Activated naive CD8-positive, alpha-beta T cell treated with anti-CD3 and anti-CD28 coated beads, Interleukin-2, amount 10 ng/mL, durations not matched to agents 7 days and 5 days (primary cell): ENCODE results near the gene BCAS3. TPM values are rescaled to one million over a fixed set of nuclear protein-coding genes. Genes with fewer than 3 reads are reported as not detected.

Experiments used
- ATAC-seq: fragments of 150-1000 bp; cut with Tn5 transposase; one replicate; pipeline ENCODE4 v1.10.0; 2021; ENCODE audit warnings: low read depth, moderate library complexity
- POLR2A ChIA-PET: fragments of 350-600 bp; sonication (Branson Sonifier 250); formaldehyde crosslinking; loops from one replicate; lab custom pipeline; 2021; ENCODE audit warnings: antibody characterized with exemption; lab: Charles Lee
- DNase-seq: peaks from one replicate; pipeline ENCODE4 v3.0.0; 2021
- H3K27ac Mint-ChIP-seq: one replicate; pipeline ENCODE4 v1.8.0; 2022; ENCODE audit warnings: mild to moderate bottlenecking, mixed read lengths
- H3K27me3 Mint-ChIP-seq: one replicate; pipeline ENCODE4 v1.8.0; 2022; ENCODE audit warnings: mild to moderate bottlenecking, moderate library complexity, mixed read lengths
- H3K36me3 Mint-ChIP-seq: one replicate; pipeline ENCODE4 v1.8.0; 2021; ENCODE audit warnings: mild to moderate bottlenecking, mixed read lengths
- H3K4me1 Mint-ChIP-seq: one replicate; pipeline ENCODE4 v1.8.0; 2021; ENCODE audit warnings: mixed read lengths
- H3K4me3 Mint-ChIP-seq: one replicate; pipeline ENCODE4 v1.8.0; 2022; ENCODE audit warnings: mild to moderate bottlenecking, moderate library complexity, mixed read lengths
- H3K9me3 Mint-ChIP-seq: one replicate; pipeline ENCODE4 v1.8.0; 2021; ENCODE audit warnings: mixed read lengths
- total RNA-seq, 2 experiments: library from RNA; stranded (reverse); gene quantifications; one replicate each; pipeline ENCODE4 v1.2.3, GENCODE V29; 2021

The BCAS3 gene
- total RNA-seq, 2 experiments from 2014 or later, result 21.6 to 27.3 TPM

- no peaks in the 10 kb centered on the region for H3K9me3 Mint-ChIP-seq
- POLR2A ChIA-PET, result no interaction called here
- ATAC-seq (no peak), DNase-seq (no peak)
- no peaks in the 10 kb centered on the region for H3K36me3 Mint-ChIP-seq
- no peaks in the 10 kb centered on the region for H3K4me1 Mint-ChIP-seq
- H3K27ac Mint-ChIP-seq, result no peak overlapping the region
- no peaks in the 10 kb centered on the region for H3K27me3 Mint-ChIP-seq
- H3K4me3 Mint-ChIP-seq, result no peak overlapping the region
Observed at GRCh38 chr17:61306003-61306402, 628.4 kb downstream of the BCAS3 start.

- H3K27me3 Mint-ChIP-seq, result no peaks in the 10 kb centered on the region
- no peaks in the 10 kb centered on the region for H3K4me1 Mint-ChIP-seq
- no peaks in the 10 kb centered on the region for H3K9me3 Mint-ChIP-seq
- no peak for ATAC-seq
- H3K4me3 Mint-ChIP-seq, result no peak overlapping the region
- H3K27ac Mint-ChIP-seq, result no peak overlapping the region
- DNase-seq, result no peak
- POLR2A ChIA-PET, result no interaction called here
- H3K36me3 Mint-ChIP-seq, result no peaks in the 10 kb centered on the region
Observed at GRCh38 chr17:61307905-61308886, 630.5 kb downstream of the BCAS3 start.

- no peaks in the 10 kb centered on the region for H3K4me1 Mint-ChIP-seq
- DNase-seq, result no peak
- no peaks in the 10 kb centered on the region for H3K27me3 Mint-ChIP-seq
- no peaks in the 10 kb centered on the region for H3K36me3 Mint-ChIP-seq
- no peak overlapping the region for H3K27ac Mint-ChIP-seq
- POLR2A ChIA-PET, result no interaction called here
- H3K9me3 Mint-ChIP-seq, result no peaks in the 10 kb centered on the region
- no peak overlapping the region for H3K4me3 Mint-ChIP-seq
- no peak for ATAC-seq
Observed at GRCh38 chr17:61309362-61310256, 632.0 kb downstream of the BCAS3 start.

GRCh38 chr17:61310590-61310989 lies 632.9 kb downstream of the BCAS3 start:
- H3K4me3 Mint-ChIP-seq, result no peak overlapping the region
- POLR2A ChIA-PET, result no interaction called here
- DNase-seq (no peak), ATAC-seq (no peak)
- no peaks in the 10 kb centered on the region for H3K9me3 Mint-ChIP-seq
- H3K27me3 Mint-ChIP-seq, result no peaks in the 10 kb centered on the region
- H3K27ac Mint-ChIP-seq, result no peak overlapping the region
- no peaks in the 10 kb centered on the region for H3K4me1 Mint-ChIP-seq
- no peaks in the 10 kb centered on the region for H3K36me3 Mint-ChIP-seq

GRCh38 chr17:61312406-61313295 lies 635.0 kb downstream of the BCAS3 start:
- ATAC-seq (no peak), DNase-seq (no peak)
- Mint-ChIP-seq H3K9me3 (no peaks in the 10 kb centered on the region), H3K4me1 (no peaks in the 10 kb centered on the region), H3K4me3 (no peak overlapping the region), H3K27ac (no peak overlapping the region), H3K27me3 (no peaks in the 10 kb centered on the region), H3K36me3 (no peaks in the 10 kb centered on the region)
- POLR2A ChIA-PET, result no interaction called here

GRCh38 chr17:61313461-61314326 lies 636.0 kb downstream of the BCAS3 start:
- DNase-seq (no peak), ATAC-seq (no peak)
- Mint-ChIP-seq H3K4me3 (no peak overlapping the region), H3K27ac (no peak overlapping the region), H3K9me3 (no peaks in the 10 kb centered on the region), H3K4me1 (no peaks in the 10 kb centered on the region), H3K36me3 (no peaks in the 10 kb centered on the region), H3K27me3 (no peaks in the 10 kb centered on the region)
- POLR2A ChIA-PET, result no interaction called here

- POLR2A ChIA-PET, result interaction anchor here (0.6 kb wide), 1 partner anchor 206 kb away, joined by 3 read pairs; no protein-coding TSS in a partner anchor
- Mint-ChIP-seq H3K27ac (no peak overlapping the region), H3K4me1 (no peaks in the 10 kb centered on the region), H3K27me3 (no peaks in the 10 kb centered on the region), H3K4me3 (no peak overlapping the region), H3K9me3 (no peaks in the 10 kb centered on the region), H3K36me3 (no peaks in the 10 kb centered on the region)
- ATAC-seq (no peak), DNase-seq (no peak)
Observed at GRCh38 chr17:61314368-61315078, 636.9 kb downstream of the BCAS3 start.

- POLR2A ChIA-PET, result no interaction called here
- no peak overlapping the region for H3K4me3 Mint-ChIP-seq
- H3K27me3 Mint-ChIP-seq, result peaks cover 1% of the 10 kb centered on the region
- H3K36me3 Mint-ChIP-seq, result no peaks in the 10 kb centered on the region
- no peaks in the 10 kb centered on the region for H3K9me3 Mint-ChIP-seq
- no peak for DNase-seq
- no peaks in the 10 kb centered on the region for H3K4me1 Mint-ChIP-seq
- H3K27ac Mint-ChIP-seq, result no peak overlapping the region
- ATAC-seq, result no peak
Observed at GRCh38 chr17:61316633-61317032, 639.0 kb downstream of the BCAS3 start.

GRCh38 chr17:61317779-61318178 lies 640.1 kb downstream of the BCAS3 start:
- no peak for ATAC-seq
- no peak overlapping the region for H3K27ac Mint-ChIP-seq
- no peak for DNase-seq
- no peaks in the 10 kb centered on the region for H3K9me3 Mint-ChIP-seq
- peaks cover 2% of the 10 kb centered on the region for H3K4me1 Mint-ChIP-seq
- POLR2A ChIA-PET, result no interaction called here
- peaks cover 8% of the 10 kb centered on the region for H3K27me3 Mint-ChIP-seq
- no peaks in the 10 kb centered on the region for H3K36me3 Mint-ChIP-seq
- H3K4me3 Mint-ChIP-seq, result no peak overlapping the region

- H3K27me3 Mint-ChIP-seq, result peaks cover 8% of the 10 kb centered on the region
- no peaks in the 10 kb centered on the region for H3K36me3 Mint-ChIP-seq
- no peak overlapping the region for H3K4me3 Mint-ChIP-seq
- H3K27ac Mint-ChIP-seq, result no peak overlapping the region
- no peaks in the 10 kb centered on the region for H3K9me3 Mint-ChIP-seq
- peaks cover 2% of the 10 kb centered on the region for H3K4me1 Mint-ChIP-seq
- no peak for DNase-seq
- POLR2A ChIA-PET, result no interaction called here
- no peak for ATAC-seq
Observed at GRCh38 chr17:61318684-61319098, 641.0 kb downstream of the BCAS3 start.

GRCh38 chr17:61321344-61321743 lies 643.7 kb downstream of the BCAS3 start:
- H3K4me3 Mint-ChIP-seq, result no peak overlapping the region
- H3K9me3 Mint-ChIP-seq, result no peaks in the 10 kb centered on the region
- peaks cover 8% of the 10 kb centered on the region for H3K27me3 Mint-ChIP-seq
- H3K36me3 Mint-ChIP-seq, result no peaks in the 10 kb centered on the region
- POLR2A ChIA-PET, result no interaction called here
- H3K27ac Mint-ChIP-seq, result no peak overlapping the region
- DNase-seq (no peak), ATAC-seq (no peak)
- peaks cover 2% of the 10 kb centered on the region for H3K4me1 Mint-ChIP-seq
